Measurements from ENCODE around the gene PACS2. TPM values are rescaled to one million over a fixed set of nuclear protein-coding genes. Genes with fewer than 3 reads are reported as not detected.
A peak's percentile ranks its signal among the peaks of the same experiment; 100 is the strongest.

The PACS2 gene
- 10 to 100 TPM; 70.9 to 76.6 TPM for total RNA-seq
- polyA plus RNA-seq = 1 to 10 TPM; 1.9 to 7.7 TPM

GRCh38 chr14:105314287-105315200 is at the start of gene PACS2:
TSS of gene PACS2 (plus strand) at chr14:105314748. CDS start at chr14:105314919, 171 bp downstream.
- Mint-ChIP-seq H3K4me3 (peak within 1 kb of the TSS; percentile 84 to 93 (median 86)), H3K4me1 (peaks cover 7 to 31% (median 22%) of the 10 kb centered on the region in 4 donors), H3K9me3 (peaks cover 0 to 3% (median 0%) of the 10 kb centered on the region in 8 donors), H3K27me3 (no peaks in the 10 kb centered on the region), H3K36me3 (peaks cover 0 to 7% of the 10 kb centered on the region in 2 donors), H3K27ac (peak within 1 kb of the TSS; percentile 86 to 94 (median 90))
- Histone ChIP-seq H3K27ac (ENCODE audit: low read depth, low read length) (peak within 1 kb of the TSS; percentile 62), H3K9me3 (ENCODE audit: control insufficient read depth in 1 of 2, low read length in 2 of 2) (no peaks in the 10 kb centered on the region), H3K36me3 (ENCODE audit: insufficient read depth, low read length) (no peaks in the 10 kb centered on the region), H3K4me3 (ENCODE audit: low read length in 2 of 2) (peak within 1 kb of the TSS; percentile 49 to 52), H3K4me1 (ENCODE audit: insufficient read depth, low read length) (peaks cover 22% of the 10 kb centered on the region), H3K27me3 (ENCODE audit: insufficient read depth, low read length) (no peaks in the 10 kb centered on the region)
- peak; percentile 61 to 87 (median 83) for DNase-seq
- POLR2A ChIA-PET (ENCODE audit: partially characterized antibody) = interaction anchor here (0.6 to 7.2 kb wide), 21 partner anchors 8 to 562 kb away, joined by 3 to 136 read pairs (median 6); partner anchors contain the start of genes BRF1, BTBD6, CDCA4 and CRIP1
- CTCF ChIA-PET (ENCODE audit: partially characterized antibody) = interaction anchor here (1.8 to 2.1 kb wide), 2 partner anchors 14 to 38 kb away, joined by 5 to 11 read pairs; partner anchors contain the start of gene BRF1
- intact Hi-C loops (cut with micrococcal nuclease) = loop anchor here (1.0 kb wide), 4 partner anchors 13 to 221 kb away; partner anchors contain the start of gene BRF1

- no peak overlapping the region for H3K27ac ChIP-seq (ENCODE audit: low read depth, low read length)
- Mint-ChIP-seq H3K36me3 (peaks cover 7 to 19% of the 10 kb centered on the region in 2 donors), H3K4me1 (peaks cover 0 to 6% (median 1%) of the 10 kb centered on the region in 4 donors), H3K9me3 (peaks cover 0 to 2% (median 0%) of the 10 kb centered on the region in 8 donors), H3K4me3 (no peak overlapping the region), H3K27me3 (no peaks in the 10 kb centered on the region), H3K27ac (peak overlapping the region in 1 of 7 donors; percentile 29)
- POLR2A ChIA-PET (ENCODE audit: partially characterized antibody) = no interaction called here
- H3K9me3 ChIP-seq (ENCODE audit: control insufficient read depth in 1 of 2, low read length in 2 of 2) = no peaks in the 10 kb centered on the region
- no peak for DNase-seq
- no peaks in the 10 kb centered on the region for H3K27me3 ChIP-seq (ENCODE audit: insufficient read depth, low read length)
- H3K36me3 ChIP-seq (ENCODE audit: insufficient read depth, low read length) = no peaks in the 10 kb centered on the region
- intact Hi-C loops (cut with micrococcal nuclease) = no loop called here
- no peak overlapping the region for H3K4me3 ChIP-seq (ENCODE audit: low read length in 2 of 2)
- H3K4me1 ChIP-seq (ENCODE audit: insufficient read depth, low read length) = no peaks in the 10 kb centered on the region
- CTCF ChIA-PET (ENCODE audit: partially characterized antibody) = no interaction called here
Measured at GRCh38 chr14:105267820-105268548, 46.6 kb upstream of the PACS2 start.

DNA sequence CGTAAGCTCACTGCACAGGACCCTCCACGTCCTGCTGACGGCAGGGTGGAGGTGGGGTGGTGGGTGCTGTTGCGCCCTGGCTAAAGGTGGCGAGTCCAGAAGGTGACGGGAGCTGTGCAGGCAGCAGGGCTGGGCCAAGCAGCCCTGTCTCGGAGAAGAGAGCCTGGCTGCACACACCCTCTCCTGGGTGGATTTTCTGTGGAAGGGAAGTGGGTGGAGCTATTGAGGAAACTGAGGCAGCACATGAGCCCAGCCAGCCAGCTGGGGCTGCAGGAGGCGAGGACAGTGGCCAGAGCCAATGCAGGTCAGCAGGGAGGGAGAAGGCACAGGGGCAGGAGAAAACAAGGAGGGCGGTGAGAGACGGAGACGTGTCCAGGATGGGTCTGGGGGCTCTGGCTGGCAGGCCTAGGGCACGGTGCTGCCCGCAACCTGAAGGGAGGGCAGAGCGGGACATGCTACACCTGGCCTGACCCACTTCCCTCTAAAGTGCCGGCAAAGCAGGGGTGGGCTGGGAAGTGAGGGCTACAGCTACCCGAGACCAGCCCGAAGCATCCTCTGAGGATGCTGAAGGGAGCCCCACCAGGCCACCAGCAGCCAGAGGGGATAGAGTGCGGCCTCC is 45.7 kb upstream of the PACS2 start:
- H3K4me3 Mint-ChIP-seq = no peak overlapping the region
- no peak overlapping the region for H3K27ac ChIP-seq (ENCODE audit: low read depth, low read length)
- no peaks in the 10 kb centered on the region for H3K36me3 ChIP-seq (ENCODE audit: insufficient read depth, low read length)
- no peaks in the 10 kb centered on the region for H3K27me3 ChIP-seq (ENCODE audit: insufficient read depth, low read length)
- H3K36me3 Mint-ChIP-seq = peaks cover 7 to 18% of the 10 kb centered on the region in 2 donors
- DNase-seq = no peak
- ChIA-PET POLR2A (ENCODE audit: partially characterized antibody) (no interaction called here), CTCF (ENCODE audit: partially characterized antibody) (no interaction called here)
- no peaks in the 10 kb centered on the region for H3K4me1 ChIP-seq (ENCODE audit: insufficient read depth, low read length)
- H3K4me3 ChIP-seq (ENCODE audit: low read length in 2 of 2) = no peak overlapping the region
- intact Hi-C loops (cut with micrococcal nuclease) = no loop called here
- H3K4me1 Mint-ChIP-seq = peaks cover 0 to 6% (median 2%) of the 10 kb centered on the region in 4 donors
- H3K9me3 Mint-ChIP-seq = peaks cover 0 to 2% (median 0%) of the 10 kb centered on the region in 8 donors
- H3K9me3 ChIP-seq (ENCODE audit: control insufficient read depth in 1 of 2, low read length in 2 of 2) = no peaks in the 10 kb centered on the region
- no peaks in the 10 kb centered on the region for H3K27me3 Mint-ChIP-seq
- peak overlapping the region in 2 of 7 donors; percentile 14 to 29 for H3K27ac Mint-ChIP-seq

DNA sequence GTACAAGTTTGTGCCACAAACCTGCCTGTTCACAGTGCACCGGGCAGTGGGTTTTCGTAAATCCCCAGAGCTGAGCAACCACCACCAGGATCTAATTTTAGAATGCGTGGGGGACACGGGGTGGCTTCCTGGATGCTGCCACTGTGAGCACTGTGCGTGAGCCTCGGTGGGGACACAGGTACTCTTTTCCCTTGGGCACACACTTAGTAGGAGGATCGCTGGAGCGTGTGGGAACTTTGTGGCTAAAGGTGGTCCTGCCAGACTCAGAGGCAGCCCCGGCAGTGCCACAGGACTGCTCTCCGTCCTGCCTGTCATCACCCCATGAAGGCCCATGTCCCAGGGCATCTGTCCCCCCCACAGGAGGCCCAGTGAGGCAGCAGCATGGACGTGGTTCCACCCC is 45.1 kb upstream of the PACS2 start:
- Mint-ChIP-seq H3K36me3 (peaks cover 7 to 15% of the 10 kb centered on the region in 2 donors), H3K4me1 (peaks cover 0 to 6% (median 2%) of the 10 kb centered on the region in 4 donors), H3K4me3 (no peak overlapping the region), H3K27me3 (no peaks in the 10 kb centered on the region), H3K27ac (no peak overlapping the region), H3K9me3 (peaks cover 0 to 2% (median 0%) of the 10 kb centered on the region in 8 donors)
- H3K4me3 ChIP-seq (ENCODE audit: low read length in 2 of 2) = no peak overlapping the region
- no peaks in the 10 kb centered on the region for H3K36me3 ChIP-seq (ENCODE audit: insufficient read depth, low read length)
- POLR2A ChIA-PET (ENCODE audit: partially characterized antibody) = no interaction called here
- CTCF ChIA-PET (ENCODE audit: partially characterized antibody) = no interaction called here
- intact Hi-C loops (cut with micrococcal nuclease) = no loop called here
- H3K9me3 ChIP-seq (ENCODE audit: control insufficient read depth in 1 of 2, low read length in 2 of 2) = no peaks in the 10 kb centered on the region
- DNase-seq = no peak
- no peaks in the 10 kb centered on the region for H3K27me3 ChIP-seq (ENCODE audit: insufficient read depth, low read length)
- H3K27ac ChIP-seq (ENCODE audit: low read depth, low read length) = no peak overlapping the region
- no peaks in the 10 kb centered on the region for H3K4me1 ChIP-seq (ENCODE audit: insufficient read depth, low read length)

- Histone ChIP-seq H3K27me3 (ENCODE audit: insufficient read depth, low read length) (no peaks in the 10 kb centered on the region), H3K4me1 (ENCODE audit: insufficient read depth, low read length) (no peaks in the 10 kb centered on the region), H3K27ac (ENCODE audit: low read depth, low read length) (no peak overlapping the region), H3K4me3 (ENCODE audit: low read length in 2 of 2) (no peak overlapping the region), H3K36me3 (ENCODE audit: insufficient read depth, low read length) (no peaks in the 10 kb centered on the region), H3K9me3 (ENCODE audit: control insufficient read depth in 1 of 2, low read length in 2 of 2) (no peaks in the 10 kb centered on the region)
- Mint-ChIP-seq H3K27me3 (no peaks in the 10 kb centered on the region), H3K4me3 (no peak overlapping the region), H3K9me3 (peaks cover 0 to 2% (median 0%) of the 10 kb centered on the region in 8 donors), H3K36me3 (peaks cover 6 to 11% of the 10 kb centered on the region in 2 donors), H3K4me1 (peaks cover 0 to 4% (median 2%) of the 10 kb centered on the region in 4 donors), H3K27ac (no peak overlapping the region)
- intact Hi-C loops (cut with micrococcal nuclease) = no loop called here
- DNase-seq = no peak
- CTCF ChIA-PET (ENCODE audit: partially characterized antibody) = interaction anchor here (1.3 kb wide), 1 partner anchor 83 kb away, joined by 3 read pairs; no protein-coding TSS in a partner anchor
- POLR2A ChIA-PET (ENCODE audit: partially characterized antibody) = interaction anchor here (1.3 kb wide), 1 partner anchor 29 kb away, joined by 3 read pairs; the partner anchor contains the start of gene BRF1
Measured at GRCh38 chr14:105271224-105271890, 43.2 kb upstream of the PACS2 start.

DNA sequence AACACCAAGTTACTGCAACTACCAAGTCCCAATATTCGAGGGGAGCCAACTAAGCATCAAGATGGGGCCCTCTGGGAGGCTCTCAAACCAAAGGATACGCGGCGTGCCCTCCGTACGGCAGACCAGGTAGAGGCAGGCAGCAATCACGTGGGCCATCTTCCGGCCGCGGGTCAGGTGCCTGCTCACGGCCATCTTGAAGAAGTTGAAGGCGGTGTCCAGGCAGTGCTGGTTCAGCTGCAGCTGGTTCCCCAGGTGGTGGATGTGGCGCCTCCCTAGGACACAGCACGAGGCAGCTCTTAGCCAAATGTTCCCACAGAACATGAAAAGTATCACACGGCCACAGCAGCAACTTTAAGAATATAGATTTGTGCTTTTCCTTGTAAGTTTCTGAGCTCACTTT is 41.9 kb upstream of the PACS2 start:
- H3K4me1 ChIP-seq (ENCODE audit: insufficient read depth, low read length) = no peaks in the 10 kb centered on the region
- no peaks in the 10 kb centered on the region for H3K27me3 ChIP-seq (ENCODE audit: insufficient read depth, low read length)
- intact Hi-C loops (cut with micrococcal nuclease) = no loop called here
- Mint-ChIP-seq H3K36me3 (peaks cover 0 to 5% of the 10 kb centered on the region in 2 donors), H3K27me3 (no peaks in the 10 kb centered on the region), H3K27ac (no peak overlapping the region), H3K9me3 (peaks cover 0 to 2% (median 0%) of the 10 kb centered on the region in 8 donors), H3K4me1 (peaks cover 0 to 4% (median 2%) of the 10 kb centered on the region in 4 donors), H3K4me3 (no peak overlapping the region)
- H3K36me3 ChIP-seq (ENCODE audit: insufficient read depth, low read length) = no peaks in the 10 kb centered on the region
- CTCF ChIA-PET (ENCODE audit: partially characterized antibody) = interaction anchor here (1.3 kb wide), 1 partner anchor 82 kb away, joined by 3 read pairs; no protein-coding TSS in a partner anchor
- no peaks in the 10 kb centered on the region for H3K9me3 ChIP-seq (ENCODE audit: control insufficient read depth in 1 of 2, low read length in 2 of 2)
- DNase-seq = no peak
- H3K27ac ChIP-seq (ENCODE audit: low read depth, low read length) = no peak overlapping the region
- POLR2A ChIA-PET (ENCODE audit: partially characterized antibody) = no interaction called here
- H3K4me3 ChIP-seq (ENCODE audit: low read length in 2 of 2) = no peak overlapping the region

Measured in CD4-positive, alpha-beta memory T cell (primary cell).